ENCODE results near the gene FPR1.
A peak's percentile ranks its signal among the peaks of the same experiment; 100 is the strongest.

FPR1 gene

DNA sequence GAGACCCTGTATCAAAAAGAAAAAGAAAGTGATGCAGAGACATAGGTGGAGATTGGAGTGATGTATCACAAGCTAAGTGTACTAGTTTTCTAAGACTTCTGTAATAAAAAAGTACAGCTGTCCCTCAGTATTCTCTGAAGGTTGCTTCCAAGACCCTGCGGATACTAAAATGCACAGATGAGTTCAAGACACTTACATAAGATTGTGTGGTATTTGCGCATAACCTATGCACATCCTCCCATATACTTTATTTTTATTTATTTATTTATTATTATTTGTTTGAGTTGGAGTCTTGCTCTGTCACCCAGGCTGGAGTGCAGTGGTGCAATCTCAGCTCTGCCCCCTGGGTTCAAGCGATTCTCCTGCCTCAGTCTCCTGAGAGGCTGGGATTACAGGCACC, 14.3 kb downstream of the FPR1 start:
- DNase-seq (ENCODE audit: low spot score) = no peak

DNA sequence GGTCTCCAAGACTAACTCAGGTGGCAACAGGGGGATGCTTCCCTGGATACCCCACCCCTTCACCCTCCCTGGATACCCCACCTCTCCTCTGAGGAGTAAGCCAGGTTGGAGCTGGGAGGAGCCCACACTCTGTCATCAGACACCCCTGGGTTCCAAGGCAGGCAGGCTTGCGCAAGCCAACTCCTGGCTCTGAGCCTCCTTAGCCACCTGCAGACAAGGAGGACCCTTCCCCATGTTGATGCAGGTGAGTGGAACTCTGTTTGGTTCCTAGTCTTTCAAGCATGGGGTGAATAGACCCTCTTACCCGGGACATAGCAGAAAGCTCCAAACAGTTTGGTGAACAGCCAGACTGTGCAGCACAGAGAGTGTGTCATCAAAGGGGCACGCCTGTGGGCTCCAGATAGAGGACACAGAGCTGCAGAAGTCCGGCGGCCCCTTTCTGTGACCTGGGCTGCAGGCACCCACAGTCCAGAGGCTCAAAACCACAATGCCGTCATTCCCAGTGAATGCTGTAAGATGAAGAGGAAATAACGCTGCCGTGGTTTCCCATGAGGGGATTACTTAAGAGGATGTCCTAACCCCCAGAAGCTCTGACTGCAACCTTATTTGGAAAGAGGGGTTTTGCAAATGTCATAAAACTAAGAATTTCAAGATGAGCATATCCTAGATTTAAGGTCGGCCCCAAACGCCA, 15.8 kb downstream of the FPR1 start:
- no peak for DNase-seq (ENCODE audit: low spot score)

DNA sequence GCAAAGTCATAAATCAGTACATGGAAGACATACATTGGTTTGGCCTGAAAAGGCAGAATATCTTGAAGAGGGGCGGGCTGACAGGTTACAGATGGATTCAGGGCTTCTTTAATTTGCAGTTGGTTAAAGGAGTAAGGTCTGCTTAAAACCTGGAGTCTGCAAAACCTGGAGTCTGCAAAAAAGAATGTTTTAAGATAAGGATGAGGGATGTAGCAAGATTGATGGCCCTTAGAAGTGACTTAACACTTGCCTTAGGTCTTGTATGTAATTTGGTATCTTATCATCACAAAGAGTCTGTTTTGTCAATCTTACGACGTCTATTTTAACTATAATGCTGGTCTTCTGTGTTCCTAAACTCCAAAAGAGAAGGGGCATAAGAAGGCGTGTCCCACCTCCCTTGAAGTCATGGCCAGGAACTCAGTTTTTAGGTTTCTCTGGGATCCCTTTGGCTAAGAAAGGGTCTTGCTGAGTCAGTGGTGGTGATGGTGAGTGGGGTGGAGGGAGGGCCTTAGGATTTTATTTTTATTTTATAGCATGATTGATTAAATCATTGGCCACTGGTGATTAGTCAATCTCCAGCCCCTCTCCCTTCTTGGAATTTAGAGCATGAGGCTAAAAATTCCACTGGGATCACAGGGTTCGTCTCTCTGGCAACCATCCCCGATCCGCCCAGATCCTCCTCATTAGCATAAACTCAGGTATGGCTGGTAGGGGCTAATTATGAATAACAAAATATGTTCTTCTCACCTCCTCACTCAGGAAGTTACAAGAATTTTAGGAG, 17.7 kb downstream of the FPR1 start:
- no peak for DNase-seq (ENCODE audit: low spot score)

DNA sequence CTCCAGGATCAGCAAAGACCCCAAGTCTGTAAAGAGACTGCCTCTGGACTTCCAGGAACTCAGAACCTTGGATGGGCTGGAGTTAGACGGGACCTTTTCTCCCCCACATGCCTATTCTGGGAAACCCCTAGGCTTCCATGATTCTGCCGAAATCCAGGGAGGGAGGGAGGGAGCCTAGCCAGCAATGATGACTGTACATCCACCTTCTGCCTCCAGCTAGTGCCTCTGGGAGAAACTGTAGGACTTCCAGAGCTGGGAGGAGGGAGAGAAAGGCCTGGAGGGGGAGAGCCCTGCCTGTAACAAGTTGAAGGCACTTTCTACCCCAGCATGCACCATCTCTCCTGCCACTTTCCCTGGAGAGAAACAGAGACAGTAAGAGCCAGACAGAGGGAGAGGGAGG, 21.9 kb downstream of the FPR1 start:
- DNase-seq (ENCODE audit: low spot score) = no peak

DNA sequence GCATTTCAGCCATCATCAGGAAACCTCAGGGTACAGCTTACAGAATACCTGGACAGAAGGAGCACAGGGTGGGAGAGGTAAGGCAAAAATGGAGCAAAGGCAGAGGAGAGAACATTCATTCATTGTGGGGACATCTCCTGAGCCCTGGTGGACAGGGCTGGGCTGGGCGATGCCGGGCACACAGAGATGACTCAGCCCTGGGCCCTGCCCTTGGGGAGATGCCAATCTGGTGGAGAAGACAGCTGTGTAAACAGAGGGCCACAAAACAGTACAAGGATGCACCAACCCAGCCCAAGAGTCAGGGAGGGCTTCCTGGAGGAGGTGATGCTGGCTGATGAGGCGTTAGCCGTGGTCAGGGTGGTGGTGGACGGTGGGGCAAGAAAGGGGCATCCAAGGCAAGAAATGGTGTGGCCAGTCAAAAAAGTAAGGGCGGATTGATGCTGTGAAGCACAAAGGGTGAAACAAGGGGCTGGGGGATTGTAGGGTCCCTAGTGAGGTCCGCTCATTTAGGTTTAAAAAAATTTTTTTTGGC, 24.3 kb downstream of the FPR1 start:
- DNase-seq (ENCODE audit: low spot score) = peak; percentile 52

DNA sequence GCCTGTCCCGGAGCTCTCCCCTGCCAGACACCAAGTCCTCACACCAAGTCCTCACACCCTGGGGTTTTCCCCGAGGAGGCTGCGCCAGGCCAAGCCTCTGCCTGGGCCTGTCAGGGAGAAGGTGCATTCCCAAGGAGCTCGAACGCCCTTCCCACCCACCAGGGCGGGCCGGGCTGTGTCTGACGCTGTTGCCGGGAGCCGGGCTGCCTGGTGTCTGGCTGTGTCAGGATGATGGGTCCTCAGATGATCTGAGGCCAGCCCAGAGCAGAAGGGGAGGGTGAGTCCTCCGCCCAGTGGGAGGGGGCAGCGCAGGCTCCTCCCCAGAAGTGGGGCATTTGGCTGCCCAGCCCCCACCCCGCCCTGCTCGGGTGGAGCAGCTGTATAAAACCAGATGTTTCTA, 25.6 kb downstream of the FPR1 start:
- DNase-seq (ENCODE audit: low spot score) = peak; percentile 75

DNA sequence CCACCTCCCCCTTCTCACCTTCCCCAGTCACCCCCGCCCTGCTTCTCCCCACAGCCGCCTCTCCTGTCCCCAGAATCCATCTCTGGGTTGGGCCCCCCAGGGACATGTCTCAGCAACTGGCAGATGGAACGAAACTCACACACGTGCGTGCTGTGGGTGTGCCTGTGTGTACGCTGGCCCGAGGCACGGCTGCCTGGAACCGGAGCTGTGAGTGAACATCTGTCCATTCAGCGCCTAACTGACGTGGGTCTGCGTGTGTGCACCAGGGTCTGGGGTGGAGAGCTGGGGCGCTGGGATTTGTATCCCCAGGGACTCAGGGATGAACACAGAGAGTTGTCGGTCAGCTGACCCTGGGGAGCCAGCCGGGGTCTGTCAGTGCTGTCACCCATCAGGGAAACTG, 27.1 kb downstream of the FPR1 start:
- DNase-seq (ENCODE audit: low spot score) = no peak

DNA sequence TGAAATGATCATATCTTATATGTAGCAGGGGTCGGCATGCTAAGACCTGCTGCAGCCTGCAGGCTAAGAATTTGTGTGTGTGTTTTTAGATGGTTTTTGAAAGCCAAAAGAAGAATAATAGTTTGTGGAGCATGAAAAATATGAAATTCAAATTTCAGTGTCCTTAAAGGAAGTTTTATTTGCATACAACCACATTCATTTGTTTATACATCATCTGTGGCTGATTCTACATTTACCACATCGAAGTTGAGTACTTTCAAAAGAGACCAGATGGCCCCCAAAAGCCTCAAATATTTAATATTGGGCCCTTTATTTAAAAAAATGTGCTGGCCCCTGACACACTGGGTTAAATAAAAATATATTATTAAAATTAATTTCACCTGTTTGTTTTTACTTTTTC, 29.2 kb downstream of the FPR1 start:
- DNase-seq (ENCODE audit: low spot score) = no peak

DNA sequence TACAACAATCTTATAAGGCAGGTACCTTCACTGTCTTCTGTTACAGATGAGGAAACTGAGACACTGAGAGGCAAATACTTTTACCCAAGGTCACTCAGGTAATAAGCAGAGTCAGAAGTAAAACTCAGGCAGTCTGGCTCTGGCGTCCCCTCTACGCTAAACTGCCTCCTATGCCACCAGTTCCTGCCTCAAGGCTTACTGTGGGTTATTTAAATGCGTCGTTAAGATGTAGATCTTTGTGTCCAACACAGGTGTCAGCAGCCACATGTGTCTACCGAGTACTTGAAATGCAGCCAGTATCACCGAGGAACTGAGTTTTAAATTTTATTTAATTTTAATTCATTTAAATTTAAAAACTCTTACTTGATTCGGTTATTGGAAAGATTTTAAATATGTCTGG, 29.8 kb downstream of the FPR1 start:
- no peak for DNase-seq (ENCODE audit: low spot score)

DNA sequence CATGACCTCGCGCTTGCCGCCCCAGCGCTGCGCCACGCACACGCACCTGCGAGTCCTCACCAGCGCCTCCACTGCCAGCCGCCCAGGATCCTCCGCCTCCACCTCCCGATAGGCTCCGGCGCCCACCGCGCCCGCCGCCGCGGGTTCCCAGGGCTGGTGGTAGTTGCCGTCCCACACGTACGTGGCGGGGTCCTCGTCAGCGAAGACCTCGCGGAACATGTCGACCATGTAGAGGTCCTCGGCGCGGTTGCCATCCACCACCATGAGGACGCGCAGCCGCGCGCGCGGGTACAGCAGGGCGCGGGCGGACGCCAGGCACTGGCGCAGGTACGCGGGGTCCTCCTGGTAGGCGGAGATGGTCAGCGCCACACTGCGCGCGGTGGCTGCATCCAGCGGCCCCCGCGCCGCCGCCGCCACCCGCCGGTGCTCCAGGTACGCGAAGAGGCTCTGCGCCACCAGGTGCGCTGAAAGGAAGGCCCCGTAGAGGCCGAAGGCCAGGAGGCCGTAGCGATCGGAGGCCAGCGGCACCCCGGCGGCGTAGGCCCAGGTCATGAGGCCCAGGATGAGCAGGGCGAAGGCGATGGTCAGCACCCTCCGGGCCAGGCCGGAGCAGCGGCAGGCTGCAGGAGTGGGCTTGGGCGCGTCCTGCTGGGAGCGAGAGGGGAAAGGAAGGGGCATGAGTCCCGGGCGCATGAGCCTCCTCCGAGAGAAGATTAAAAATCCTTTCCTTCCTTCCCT, 32.3 kb downstream of the FPR1 start:
- DNase-seq (ENCODE audit: low spot score) = no peak

DNA sequence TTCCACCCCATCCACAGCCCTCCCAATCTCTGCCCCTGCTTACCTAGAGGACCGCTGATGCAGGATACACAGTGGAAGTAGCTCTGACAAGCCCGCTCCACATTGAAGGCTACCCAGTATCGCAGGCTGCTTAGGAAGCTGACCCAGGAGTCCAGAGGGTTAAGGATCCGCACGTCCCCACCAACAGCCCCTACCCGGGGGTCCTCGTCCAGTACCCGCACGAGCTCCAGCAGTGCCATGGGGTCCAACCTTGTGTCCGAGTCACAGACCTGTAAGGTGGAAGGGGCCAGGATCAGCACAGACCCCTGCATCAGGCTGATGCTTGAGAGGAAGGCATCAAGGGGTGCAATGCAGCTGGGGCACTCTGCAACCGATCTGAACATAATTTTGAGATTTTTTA, 34.8 kb downstream of the FPR1 start:
- no peak for DNase-seq (ENCODE audit: low spot score)

DNA sequence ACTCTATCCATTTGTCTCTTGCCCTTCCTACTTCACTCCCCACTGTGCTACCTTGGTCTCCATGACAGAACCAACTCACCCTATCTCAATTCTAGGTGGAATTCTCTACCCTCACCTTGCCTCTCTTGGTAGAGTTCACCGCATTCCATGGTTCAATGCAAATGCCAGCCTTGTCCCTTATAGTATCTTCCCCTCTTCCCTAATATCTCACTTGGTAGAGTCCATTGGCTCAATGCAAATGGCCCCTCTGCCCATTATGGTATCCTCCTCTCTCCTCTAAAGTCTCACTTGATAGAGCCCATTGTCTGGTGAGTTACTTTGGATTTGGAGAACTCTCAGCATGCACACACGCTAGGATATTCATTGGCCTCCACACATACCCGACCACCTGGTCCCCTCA, 35.8 kb downstream of the FPR1 start:
- DNase-seq (ENCODE audit: low spot score) = no peak

DNA sequence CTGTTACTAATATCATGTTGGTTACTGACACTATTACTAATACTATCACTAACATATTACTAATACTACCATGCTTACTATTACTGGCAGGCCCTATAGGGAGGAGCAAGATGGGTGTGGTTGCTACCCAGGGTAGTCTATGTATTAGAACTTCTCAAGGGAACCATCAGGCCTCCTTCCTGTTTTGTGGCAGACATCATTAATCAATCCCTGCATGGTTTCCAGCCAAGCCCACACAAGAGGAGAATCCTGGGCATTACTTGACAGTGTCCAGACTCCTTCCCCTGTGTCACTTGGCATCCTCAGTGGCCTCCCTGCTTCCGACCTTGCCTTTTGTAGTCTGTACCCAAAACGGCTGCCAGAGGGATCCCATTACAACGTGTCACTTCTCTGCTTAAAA, 36.8 kb downstream of the FPR1 start:
- DNase-seq (ENCODE audit: low spot score) = no peak

DNA sequence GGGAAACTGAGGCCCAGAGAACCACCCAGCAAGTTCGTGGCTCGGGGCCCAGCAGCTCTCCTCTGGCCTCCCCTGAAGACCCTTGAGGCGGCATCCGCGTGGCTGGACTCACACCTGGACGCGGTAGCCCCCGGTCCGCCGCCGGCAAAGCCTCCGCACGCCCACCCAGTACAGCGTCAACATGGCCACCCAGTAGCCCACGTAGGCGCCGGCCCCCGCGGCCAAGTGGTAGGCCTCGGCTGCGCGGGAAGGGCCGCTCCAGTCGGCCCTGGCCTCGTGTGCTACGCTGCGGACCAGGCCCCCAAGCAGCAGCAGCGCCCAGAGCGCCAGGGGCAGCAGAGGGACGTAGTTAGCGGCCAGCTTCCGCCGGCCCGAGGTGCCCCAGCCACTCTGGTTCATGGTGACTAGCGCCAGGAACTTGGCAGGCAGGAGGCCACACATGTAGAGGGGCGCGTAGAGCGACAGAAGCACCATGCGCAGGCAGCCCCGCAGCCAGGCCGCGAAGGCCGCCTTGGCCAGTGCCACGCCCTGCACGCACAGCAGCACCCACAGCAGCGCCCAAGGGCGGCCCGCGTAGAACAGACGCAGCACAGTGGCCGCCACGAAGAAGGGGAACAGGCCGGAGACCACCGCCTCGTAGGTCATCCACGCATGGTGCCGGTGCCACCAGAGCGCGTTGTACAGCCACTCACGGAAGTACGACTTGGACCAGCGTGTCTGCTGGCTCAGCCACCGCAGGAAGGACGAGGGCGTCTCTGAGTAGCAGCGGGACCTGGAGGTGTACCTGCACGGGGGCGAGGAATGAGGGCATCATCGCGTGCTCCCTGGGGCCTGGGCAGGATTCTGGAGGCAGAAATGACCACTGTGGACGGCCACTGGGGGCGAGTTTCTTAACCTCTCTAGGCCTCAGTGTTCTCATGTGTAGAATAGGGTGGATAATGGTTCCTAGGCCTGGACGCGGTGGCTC, 38.1 kb downstream of the FPR1 start:
- no peak for DNase-seq (ENCODE audit: low spot score)

DNA sequence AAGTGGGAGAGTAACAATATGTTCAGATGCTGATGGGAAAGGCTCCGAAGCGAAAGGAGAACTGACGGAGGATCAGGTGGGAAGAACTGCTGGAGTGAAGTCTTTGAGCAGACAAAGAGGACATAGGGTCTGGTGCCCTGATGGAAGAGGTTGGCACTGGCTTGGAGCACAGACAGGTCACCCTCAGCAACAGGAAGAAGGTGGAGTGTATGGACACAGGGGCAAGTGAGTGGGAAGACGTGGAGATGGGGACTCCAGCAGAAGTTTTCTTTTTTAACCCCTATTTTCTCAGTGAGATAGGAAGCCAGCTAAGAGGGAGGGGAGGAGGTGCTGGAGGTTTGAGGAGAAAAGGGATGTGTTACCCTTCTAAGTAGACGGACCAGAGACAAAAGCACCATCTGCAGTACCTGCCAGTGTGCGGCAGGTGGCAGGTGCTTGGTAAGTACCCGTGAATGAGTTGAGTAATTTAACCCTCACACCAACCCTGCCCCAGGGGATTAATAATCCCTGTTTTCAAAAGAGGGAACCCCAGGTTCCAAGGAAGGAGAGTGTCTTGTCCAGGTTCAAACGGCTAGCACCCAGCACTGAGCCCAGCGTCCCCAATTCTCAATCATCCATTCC, 39.1 kb downstream of the FPR1 start:
- DNase-seq (ENCODE audit: low spot score) = no peak

DNA sequence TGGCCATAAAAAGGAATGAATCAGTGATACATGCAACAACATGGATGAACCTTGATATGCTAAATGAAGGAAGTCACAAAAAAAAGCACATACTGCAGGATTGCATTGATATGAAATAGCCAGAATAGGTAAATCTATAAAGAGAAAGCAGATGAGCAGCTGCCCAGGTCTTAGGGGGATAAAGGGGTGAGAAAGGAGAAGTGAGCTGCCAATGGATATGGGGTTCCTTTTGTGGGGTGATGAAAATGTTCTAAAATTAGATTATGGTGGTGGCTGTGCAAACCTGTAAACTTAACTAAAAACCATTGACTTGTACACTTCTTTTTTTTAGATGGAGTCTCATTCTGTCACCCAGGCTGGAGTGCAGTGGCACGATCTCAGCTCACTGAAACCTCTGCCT, 40.0 kb downstream of the FPR1 start:
- no peak for DNase-seq (ENCODE audit: low spot score)

DNA sequence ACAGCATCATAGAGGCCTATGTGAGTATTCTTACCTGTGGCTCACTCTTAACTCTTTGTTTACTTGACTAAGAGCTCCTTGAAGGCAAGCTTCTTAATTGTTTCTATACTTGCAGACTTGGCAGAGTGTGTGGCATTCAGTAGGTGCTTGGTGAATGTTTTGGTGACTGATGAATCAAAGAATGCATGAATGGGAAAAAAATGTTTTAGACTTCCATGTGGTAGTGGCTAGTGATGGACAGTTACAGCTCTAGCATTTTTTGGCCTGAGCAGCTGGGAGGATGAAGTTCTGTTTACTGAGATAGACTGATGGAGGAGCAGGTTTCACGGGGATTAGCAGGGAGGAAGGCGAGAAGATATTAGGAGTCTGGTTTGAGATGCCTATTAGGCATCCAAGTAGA, 41.5 kb downstream of the FPR1 start:
- DNase-seq (ENCODE audit: low spot score) = peak; percentile 66

DNA sequence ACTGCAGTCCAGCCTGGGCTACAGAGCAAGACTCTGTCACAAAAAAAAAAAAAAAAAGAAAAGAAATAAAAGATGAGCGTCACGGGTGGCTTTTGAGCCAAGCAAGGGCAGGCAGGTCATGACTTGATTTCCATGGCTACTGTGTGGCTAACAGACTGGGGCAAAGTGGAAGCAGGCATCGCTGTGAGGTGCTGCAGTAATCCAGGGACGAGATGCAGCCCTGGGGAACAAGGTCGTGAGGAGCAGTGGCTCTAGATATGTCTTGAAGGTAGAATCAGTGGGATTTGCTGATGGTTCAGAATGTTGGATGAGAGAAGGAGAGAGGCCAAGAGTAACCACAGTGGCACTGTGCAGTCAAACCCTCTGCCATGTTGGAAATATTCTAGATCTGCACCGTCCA, 42.1 kb downstream of the FPR1 start:
- DNase-seq (ENCODE audit: low spot score) = no peak

DNA sequence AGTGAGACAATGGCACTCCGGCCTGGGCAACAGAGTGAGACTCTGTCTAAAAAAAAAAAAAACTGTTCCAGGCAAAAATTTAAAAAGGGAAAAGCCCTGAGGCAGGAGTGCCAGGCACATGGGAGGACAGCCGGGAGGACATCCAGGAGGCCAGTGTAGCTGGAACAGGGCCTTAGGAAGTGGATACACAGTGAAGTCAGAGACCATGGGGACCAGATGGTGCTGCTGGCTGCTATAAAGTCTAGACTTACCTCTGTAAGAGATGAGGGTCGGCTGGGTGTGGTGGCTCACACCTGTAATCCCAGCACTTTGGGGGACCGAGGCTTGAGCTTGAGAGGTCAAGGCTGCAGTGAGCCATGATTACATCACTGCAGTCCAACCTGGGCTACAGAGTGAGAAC, 42.9 kb downstream of the FPR1 start:
- no peak for DNase-seq (ENCODE audit: low spot score)

DNA sequence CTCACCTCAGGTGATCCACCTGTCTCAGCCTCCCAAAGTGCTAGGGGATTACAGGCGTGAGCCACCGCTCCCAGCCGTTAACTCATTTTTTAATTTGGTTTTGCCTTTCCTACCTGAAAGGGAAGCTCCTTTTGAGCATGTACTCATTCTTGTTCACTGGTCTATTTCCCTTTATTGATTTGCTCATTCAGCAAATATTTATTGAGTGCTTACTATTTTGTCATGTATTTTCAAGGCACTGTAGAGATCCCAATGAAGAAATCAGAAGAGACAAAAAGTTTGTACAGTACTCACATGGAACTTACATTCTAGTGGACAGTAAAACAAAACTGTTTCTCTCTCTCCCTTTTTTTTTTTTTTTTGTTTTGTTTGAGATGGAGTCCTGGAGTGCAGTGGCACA, 44.8 kb downstream of the FPR1 start:
- no peak for DNase-seq (ENCODE audit: low spot score)

DNA sequence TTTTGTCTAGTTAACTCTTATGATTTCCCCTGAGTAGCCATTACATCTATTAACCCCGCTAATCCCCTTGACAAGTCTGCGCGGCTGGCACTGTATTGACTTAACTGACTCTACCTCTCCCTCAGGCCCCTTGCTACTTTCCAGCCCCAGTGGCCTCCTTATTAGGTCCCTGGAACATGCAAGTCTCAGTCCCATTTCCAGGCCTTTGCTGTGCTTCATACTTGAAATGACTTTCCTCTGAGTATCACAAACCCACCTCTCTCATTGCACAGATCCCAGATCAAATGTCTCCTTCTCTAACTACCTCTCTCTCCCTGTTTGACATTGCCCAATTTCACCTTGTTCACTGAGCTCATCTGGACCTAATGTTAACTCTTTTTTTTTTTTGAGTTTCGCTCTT, 45.4 kb downstream of the FPR1 start:
- DNase-seq (ENCODE audit: low spot score) = no peak
